Subcutaneous adipose tissue (tissue), 4 donors: ENCODE measurements around the gene PCSK6. TPM values are rescaled to one million over a fixed set of nuclear protein-coding genes. Genes with fewer than 3 reads are reported as not detected.

ENCODE experiments used
- total RNA-seq, 4 donors: library from RNA; depleted of rRNA; stranded (reverse); fragments of >200 nt; gene quantifications; one replicate each; pipeline ENCODE4 v1.1.0, GENCODE V29; 2016
- TF ChIP-seq, protein P1 (sequence below): fragments of 450-650 bp; IDR thresholded peaks from one replicate; pipeline ENCODE4 v1.5.1; 2016; ENCODE audit warnings: low read depth, mild to moderate bottlenecking, control low read depth, antibody characterized with exemption, moderate library complexity

The PCSK6 gene
- total RNA-seq, 4 donors from 2014 or later, result 4.4 to 8.7 (median 5.9) TPM

DNA sequence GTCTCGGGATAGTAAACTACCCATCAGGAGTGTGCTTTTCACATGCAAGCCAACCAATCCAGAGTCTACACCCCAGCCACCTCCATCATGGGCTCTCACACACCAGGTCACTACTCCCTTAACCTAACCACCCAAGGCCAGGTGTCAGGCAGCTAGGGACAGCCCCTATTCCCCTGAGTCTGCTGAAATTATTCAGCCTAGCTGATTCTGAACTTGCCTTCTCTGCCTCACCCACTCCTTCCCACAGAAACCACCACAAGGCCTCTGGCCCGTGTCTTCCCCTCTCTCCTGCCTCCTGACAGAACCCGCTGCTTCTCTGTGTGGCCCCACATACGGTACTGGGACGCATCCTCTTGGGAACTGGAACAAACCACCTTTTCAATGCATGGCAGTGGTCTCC lies 82.1 kb downstream of the PCSK6 start:
- TF ChIP-seq, protein P1, sequence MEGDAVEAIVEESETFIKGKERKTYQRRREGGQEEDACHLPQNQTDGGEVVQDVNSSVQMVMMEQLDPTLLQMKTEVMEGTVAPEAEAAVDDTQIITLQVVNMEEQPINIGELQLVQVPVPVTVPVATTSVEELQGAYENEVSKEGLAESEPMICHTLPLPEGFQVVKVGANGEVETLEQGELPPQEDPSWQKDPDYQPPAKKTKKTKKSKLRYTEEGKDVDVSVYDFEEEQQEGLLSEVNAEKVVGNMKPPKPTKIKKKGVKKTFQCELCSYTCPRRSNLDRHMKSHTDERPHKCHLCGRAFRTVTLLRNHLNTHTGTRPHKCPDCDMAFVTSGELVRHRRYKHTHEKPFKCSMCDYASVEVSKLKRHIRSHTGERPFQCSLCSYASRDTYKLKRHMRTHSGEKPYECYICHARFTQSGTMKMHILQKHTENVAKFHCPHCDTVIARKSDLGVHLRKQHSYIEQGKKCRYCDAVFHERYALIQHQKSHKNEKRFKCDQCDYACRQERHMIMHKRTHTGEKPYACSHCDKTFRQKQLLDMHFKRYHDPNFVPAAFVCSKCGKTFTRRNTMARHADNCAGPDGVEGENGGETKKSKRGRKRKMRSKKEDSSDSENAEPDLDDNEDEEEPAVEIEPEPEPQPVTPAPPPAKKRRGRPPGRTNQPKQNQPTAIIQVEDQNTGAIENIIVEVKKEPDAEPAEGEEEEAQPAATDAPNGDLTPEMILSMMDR, result no peak

DNA sequence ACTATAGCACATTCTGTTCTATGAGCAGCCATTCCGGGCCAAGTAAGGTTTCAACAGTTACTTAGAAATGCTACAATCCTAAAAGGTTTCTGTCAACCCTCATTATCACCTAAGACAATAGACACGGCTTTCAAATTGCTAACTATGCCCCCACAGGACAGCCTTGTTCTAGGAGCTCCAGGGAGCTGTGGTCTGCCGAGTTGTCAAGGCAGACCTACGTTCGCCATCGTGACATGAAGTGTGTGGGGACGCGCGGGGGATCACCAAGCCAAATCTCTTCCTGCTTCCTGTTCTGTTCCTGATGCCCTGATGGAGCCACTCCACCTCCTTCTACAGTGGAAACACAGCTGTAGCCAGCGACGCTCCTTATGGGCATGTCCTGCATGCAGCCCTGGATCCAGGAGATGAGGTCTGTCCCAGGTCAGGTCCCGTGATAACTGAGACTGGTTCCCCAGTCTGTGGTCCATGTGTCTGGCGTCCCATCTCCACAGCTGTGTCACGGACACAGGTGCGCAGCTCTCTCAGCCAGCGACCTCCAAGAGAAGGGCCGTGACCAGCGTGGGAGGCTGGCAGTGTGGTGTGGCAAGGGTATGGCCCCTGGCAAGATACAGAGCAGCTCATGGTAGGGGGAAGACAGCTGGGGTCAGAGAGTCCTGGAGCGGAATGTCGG lies 82.8 kb downstream of the PCSK6 start:
- TF ChIP-seq, protein P1, result no peak

DNA sequence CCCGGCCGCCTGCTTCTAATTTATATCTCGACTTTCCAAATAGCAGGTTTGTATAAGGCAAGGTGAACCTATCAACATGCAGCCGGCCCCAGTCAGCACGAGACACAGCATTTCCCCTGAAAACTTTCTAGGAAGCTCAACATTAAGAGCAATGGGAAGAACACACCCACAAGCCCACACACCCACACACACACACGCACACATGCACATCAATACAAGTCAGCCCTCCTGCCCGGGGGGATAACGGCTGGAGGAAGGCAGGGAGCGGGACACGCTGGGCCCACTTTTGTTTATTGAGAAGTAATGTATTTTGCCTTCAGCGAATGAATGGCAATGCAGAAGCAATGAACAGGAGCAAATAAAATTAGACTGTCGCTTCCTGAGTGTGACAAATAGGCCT lies 83.5 kb downstream of the PCSK6 start:
- TF ChIP-seq, protein P1, result no peak

DNA sequence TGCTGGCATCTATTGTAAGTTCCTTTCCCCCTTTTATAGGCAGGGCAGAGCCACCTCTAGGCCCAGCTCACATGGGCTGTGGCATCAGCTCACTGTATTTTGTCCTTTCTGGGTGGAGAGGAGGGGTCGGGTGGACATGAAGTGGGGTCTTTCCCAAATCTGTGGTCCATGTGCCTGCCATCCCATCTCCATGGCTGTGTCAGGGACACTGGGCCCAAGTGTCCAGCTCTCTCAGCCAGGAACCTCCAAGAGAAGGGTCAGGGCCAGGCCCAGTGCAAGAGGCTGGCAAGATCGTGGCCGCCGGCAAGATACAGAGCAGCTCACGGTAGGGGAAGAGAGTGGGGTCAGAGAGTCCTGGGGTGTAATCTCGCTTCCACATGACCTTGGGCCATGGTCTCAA lies 85.3 kb downstream of the PCSK6 start:
- TF ChIP-seq, protein P1, result no peak

DNA sequence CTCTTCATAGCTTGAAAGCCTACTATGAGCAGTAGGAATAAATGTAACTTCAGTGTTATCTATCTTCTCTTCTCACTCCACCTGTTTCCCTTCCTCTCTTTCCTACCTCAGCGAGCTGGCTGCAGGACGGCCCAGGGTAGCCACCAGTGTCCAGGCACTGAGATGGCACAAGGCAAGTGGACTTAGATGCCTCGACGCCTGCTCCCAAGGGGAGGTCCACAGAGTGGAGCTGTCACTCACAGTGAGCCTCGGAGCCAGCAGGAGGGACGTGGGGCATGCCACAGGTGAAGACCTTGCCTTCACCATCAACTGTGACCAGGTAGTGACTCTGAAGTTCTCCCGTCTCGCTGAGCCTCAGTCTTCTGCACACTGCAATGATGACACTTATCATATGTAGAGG lies 88.2 kb downstream of the PCSK6 start:
- TF ChIP-seq, protein P1, result no peak

DNA sequence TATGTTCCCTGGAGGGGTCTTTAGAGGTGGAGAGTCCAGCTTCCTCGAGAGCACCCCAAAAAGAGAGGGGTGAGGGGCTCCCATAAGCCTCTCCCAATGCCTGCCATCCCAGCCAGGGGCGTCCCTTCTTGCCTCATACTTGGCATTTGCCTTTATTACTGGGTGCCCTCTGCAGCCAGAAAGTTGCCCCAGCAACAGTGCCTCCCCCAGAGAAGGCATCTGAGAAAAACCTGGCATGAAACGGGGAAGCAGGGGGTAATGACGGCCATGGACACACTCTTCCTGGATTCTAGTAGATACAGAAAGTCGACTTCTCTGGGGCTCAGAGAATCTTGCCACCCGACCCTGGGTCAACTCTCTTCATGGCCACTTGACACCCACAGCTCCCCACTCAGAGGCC lies 90.1 kb downstream of the PCSK6 start:
- TF ChIP-seq, protein P1, result no peak

DNA sequence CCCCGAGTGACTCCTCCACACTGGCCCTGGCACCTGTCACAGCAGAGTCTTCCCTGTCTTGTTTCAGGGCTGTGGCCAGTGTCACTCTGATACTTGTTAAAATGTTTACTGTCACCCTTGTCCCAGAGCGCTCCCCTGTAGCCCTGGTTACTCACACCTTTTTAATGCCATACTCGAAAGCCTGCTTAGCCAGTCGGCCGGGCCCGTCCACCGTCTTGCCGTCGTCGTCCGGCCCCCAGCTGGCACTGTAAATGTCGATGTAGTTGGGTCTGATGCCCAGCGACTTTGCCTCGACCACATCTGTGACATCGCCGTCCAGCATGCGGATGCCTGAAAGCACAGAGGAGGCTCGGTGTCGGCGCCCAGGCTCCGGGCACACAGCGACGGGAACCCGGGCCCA lies 91.3 kb downstream of the PCSK6 start:
- TF ChIP-seq, protein P1, result no peak
